Hematopoietic multipotent progenitor cell treated with erythropoietin and hydrocortisone succinate and interleukin-3 and kit ligand, for 6 days (in vitro differentiated cells): ENCODE measurements around the gene INTS3.
"Not testable (repeated sequence)": the region's sequence is repeated elsewhere in the genome, so short reads cannot be mapped to it uniquely, and the experiment has no call there.

Source experiments
- DNase-seq: peaks from one replicate; pipeline ENCODE4 v3.0.0-alpha.2; 2015

The INTS3 gene

DNA sequence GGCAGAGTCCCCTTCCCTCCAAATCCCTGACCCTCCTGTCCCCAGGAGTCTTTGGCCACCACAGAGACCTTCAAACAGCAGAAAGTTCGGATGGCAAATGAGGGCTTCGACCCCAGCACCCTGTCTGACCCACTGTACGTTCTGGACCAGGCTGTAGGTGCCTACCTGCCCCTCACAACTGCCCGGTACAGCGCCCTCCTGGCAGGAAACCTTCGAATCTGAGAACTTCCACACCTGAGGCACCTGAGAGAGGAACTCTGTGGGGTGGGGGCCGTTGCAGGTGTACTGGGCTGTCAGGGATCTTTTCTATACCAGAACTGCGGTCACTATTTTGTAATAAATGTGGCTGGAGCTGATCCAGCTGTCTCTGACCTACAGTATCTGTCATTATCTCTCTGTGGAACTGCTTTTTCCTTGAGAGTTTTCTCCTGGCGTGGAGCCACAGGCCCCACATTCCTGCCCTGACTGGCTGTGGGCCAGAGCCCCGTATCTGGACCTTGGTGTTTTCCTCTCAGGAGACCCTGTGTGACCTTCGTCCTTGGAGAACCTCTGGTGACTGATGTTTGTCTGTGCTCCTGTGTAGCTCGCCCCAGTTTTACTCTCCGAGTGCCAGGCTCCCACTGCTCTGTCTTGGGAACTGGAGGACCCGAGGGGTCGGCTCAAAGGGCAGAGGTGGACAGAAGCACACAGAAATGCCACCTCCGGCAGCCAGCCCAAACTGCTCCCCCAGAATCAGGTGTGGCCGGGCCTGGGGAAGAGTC lies 52.1 kb downstream of the INTS3 start:
- DNase-seq, result no peak

DNA sequence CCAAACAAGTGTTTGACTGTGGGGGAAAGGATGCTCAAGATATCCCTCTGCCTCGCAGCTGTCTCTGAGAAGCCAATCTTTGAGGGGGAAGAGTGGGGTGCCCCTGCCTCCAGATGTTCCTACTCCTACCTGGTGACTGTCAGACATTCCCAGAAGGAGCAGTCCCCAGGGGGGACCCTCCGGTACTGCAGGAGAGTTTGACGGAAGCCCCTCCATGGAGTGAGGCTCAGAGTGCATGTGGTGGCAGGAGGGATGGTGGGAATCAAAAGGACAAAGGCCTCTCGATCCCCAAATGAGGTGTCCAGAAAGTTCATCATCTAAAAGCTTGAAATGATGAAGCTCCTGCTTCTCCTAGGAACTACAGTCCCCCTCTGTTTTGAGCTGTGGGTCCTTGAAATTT lies 52.7 kb downstream of the INTS3 start:
- no peak for DNase-seq

DNA sequence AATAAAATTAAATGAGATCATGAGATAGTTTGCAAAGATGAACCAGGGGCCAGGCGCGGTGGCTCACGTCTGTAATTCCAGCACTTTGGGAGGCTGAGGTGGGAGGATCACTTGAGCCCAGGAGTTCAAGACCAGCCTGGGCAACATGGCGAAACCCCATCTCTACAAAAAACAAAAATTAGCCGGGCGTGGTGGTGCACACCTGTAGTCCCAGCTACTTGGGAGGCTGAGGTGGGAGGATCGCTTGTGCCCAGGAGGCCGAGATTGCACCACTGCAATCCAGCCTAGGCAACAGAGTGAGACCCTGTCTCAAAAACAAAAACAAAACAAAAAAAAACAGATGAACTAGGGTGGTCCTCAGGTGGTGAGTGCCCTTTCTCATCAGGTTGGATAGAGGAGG lies 54.8 kb downstream of the INTS3 start:
- DNase-seq, result not testable (repeated sequence)

DNA sequence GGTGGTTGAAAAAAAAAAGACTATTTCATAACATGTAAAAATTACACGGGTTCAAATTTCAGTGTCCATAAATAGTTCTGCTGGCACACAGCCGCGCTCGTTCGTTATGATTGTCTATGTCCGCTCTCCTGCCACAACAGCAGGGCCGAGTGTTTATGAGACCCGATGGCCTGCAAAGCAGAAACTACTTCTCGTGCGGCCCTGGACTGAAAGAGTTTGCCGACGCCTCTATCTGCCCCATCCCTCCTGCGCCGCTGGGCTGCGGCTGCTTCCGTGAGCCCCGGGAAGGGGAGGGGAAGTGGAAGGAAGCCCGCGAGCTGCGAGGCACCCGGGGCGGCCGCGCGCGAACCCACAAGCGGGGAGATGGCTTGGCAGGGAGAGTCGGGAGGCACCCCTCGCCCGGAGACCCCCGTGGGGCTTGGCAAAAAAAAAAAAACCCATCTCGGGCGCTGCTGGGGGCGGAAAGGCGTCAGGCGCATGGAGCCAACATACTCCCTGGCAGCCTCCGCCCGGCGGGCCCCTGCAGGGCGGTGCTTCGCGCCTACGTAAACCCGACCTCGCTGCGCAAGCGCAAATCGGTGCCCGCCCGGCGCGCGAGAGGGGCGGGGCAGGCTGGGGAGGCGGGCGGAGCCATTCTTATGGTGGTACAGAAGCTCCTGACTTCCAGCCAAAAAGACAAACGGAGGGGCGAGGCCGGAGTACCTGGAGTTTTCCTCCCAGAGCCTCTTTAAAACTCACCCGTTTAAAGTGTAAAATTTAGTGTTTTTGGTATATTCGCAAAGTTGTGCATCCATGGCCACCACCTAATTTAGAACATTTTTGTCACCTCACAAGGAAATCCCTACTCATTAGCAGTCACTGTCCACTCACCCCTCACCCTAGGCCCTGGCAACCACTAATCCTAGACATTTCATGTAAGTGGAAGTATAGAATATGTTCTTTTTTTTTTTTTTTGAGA lies 55.7 kb downstream of the INTS3 start:
- DNase-seq, result peak; percentile 93

DNA sequence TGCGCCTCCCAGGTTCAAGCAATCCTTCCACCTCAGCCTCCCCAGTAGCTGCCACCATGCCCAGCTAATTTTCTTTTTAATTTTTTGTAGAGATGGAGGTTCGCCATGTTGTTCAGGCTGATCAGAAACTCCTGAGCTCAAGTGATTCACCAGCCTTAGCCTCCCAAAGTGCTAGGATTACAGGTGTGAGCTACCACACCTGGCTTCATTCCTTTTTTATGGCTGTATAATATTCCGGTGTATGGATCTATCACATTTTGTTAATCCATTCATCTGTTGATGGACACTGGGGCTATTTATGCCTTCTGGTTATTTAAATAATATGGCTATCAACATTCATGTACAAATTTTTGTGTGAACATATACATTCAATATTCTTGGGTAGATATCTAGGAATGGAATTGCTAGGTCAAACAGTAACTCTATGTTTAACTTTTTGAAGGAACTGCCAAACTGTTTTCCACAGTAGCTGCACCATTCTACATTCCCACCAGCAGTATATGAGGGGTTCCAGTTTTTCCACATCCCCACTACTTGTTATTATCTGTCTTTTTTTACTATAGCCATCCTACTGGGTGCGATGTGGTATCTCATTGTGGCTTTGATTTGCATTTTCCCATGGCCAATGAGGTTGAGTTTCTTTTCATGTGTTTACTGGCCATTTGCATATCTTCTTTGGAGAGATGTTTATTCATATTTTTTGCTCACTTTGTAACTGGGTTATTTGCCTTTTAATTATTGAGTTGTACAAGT lies 58.4 kb downstream of the INTS3 start:
- no peak for DNase-seq

DNA sequence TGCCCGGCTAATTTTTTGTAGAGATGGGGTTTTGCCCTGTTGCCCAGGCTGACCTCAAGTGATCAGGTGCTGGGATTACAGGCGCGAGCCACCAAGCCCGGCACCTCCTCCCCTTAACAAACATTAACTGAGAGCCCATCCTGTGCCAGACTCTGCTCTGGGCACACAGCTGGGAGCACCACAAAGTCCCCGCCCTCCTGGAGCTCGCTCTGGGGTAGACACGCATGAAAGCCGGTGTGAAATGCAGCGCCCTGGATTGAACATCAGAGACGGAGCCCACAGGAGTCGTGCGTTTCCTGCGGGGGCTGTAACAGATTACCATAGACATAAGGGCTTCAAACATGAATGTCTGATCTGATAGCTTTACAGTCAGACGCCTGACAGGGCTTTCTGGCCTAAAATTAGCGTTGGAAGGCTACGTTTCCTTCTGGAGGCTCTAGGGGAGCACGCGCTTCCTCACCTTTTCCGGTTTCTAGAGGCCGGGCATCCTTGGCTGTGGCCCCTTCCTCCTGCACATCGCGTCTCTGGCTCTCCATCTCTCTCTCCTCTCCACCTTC lies 61.7 kb downstream of the INTS3 start:
- peak; percentile 32 for DNase-seq

DNA sequence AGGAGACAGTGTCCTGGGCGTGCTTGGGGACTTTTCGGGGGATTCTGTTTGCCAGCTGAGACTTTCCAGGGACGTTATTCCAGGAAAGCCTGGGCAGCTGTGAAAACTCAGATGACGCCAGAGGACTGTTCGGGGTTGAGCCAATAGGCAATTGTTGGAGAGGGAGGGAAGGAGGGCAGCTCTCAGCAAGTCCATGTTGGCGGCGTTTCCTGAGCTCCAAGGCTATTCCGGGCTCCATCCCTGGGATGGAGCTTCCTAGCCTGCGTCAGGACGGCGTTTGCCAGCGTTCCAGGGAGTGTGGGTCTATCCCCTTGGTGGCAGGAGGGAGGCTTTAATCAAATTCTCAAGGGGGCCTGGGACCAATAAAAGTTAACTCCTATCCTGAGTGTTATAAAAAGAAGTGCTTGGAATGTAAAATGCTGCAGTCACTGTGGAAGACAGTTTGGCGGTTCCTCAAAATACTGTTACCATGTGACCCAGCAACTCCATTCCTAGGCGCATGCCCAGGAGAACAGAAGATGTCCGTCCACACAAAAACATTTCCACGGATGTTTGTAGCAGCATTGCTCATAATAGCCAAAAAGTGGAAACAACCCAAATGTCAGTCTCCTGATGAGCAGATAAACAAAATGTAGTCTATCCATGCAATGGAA lies 62.6 kb downstream of the INTS3 start:
- peak; percentile 60 for DNase-seq

DNA sequence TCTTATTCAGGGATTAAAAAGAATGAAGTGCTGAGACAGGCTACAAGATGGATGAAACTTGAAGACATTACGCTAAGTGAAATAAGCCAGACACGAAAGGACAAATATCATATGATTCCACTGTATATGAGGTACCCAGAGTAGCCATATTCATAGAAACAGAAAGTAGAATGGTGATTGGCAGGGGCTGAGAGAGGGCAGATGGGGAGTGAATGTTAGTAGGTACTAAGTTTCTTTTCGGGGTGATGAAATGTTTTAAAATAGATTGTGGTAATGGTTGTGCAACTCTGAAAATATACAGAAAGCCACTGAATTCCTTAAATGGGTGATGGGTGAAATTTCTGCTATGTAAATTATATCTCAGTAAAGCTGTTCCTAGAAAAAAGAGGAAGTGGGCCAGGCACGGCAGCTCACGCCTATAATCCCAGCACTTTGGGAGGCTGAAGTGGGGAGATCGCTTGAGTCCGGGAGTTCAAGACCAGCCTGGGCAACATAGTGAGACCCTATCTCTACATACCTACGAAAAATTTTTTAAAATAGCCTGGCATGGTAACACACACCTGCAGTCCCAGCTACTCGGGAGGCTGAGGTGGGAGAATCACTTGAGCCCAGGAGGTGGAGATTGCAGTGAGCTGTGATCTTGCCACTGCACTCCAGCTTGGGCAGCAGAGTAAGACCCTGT lies 63.3 kb downstream of the INTS3 start:
- peak; percentile 87 for DNase-seq

DNA sequence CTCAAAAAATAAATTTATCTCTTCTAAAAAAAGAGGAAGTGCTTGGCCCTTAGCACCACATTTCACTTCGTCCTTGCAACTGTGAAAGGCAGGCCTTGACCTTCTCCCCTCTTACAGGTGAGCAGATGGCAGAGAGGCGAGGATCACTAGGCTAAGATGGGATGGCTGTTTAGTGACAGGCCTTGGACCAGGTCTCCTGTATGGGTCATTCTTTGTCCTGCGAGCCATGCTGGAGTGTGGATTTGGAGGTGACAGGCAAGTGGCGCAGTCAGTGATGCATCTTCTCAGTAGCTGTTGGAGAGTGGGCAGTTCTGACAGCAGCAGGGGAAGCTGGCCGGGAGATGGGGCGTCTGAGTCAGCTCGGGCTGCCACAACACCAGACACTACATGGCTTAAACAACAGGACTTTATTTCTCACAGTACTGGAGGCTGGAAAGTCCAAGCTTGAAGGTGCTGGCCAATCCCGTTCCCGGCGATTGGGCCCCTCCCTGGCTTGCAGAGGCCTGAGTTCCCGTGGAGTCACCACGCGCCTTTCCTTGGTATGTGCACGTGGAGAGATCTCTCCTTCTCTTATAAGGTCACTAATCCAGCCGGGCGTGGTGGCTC lies 63.9 kb downstream of the INTS3 start:
- no peak for DNase-seq

DNA sequence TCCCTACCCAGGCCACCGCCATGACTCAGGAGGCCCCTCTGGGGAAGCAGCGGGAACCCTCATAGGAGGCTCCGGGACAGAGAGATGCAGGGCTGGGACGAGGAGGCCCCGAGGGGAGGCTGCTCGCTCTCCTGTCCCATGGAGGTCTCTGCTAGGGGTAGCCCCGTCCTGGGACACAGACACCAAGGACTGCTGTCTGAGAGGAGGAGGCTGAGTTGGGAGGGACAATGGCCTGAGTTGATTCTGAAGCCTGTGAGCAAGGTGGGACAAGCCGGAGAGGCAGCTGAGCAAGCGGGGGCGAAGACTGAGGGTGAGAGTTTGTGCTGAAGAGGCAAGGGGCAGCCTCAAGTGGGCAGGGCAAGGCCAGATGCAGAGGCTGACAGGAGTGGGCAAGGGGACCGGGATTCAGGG lies 64.8 kb downstream of the INTS3 start:
- DNase-seq, result no peak

DNA sequence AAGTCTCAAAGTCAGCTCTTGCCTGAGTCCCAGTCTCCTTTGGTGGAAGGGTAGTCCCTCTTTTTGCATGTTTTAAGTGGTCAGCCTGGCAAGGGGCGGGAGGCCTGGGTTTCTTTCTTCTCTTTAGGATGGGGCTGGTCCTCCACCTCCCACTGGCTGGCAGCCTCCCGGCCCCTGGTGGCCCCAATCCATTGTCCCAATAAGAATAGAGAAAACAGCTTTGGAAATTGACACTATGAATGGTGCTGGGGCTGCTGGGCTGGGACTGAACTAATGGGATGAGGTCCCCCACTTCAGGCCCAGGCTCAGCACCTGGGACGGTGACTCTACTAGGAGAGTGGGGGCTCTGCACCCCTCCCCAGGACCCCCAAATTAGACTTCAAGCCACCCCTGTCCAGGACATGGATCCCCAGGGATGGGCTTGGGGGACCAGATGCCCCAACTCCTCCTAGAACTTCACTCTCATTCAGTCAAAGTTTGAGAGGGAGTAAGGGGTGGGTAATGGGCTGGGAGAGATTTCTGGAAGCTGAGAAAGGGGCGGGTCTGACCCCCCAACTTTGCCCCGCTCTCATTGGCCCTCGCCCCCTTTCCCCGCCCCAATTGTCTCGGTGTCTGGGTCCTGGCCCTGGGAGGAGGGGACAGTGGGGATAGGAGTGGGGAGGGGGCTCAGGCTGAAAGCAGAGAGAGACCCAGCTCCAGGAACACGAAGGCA lies 65.6 kb downstream of the INTS3 start:
- DNase-seq, result no peak

DNA sequence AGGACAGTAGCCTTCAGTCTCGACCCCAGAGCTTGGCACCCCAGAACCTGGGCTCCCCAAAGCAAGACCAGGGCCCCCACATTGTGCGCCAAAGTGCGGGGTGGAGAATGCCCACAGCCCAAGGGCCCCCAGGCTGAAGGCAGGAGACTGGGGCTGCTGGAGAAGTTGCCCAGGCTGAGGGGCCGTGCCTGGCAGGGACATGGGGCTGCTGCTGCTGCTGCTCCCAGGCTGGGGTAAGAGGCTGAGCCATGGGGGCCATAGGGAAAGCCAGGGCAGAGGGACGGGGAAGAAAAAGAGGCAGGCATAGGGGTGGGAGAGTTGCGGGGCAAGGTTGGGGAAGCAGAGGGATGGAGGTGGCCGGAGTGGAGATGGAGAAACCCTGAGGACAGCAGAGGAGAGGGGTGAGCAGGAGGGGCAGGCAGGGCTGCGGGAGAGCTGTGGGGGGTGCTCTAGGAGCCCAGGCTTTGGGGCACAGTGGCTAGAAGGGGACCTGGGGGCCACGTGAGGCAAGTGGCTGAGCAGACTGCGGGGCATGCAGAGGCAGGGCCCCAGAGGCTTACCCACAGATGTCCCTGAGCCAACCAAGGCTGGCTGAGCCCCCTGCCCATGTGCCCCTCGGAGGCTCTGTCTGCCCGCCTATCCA lies 66.2 kb downstream of the INTS3 start:
- DNase-seq, result no peak

DNA sequence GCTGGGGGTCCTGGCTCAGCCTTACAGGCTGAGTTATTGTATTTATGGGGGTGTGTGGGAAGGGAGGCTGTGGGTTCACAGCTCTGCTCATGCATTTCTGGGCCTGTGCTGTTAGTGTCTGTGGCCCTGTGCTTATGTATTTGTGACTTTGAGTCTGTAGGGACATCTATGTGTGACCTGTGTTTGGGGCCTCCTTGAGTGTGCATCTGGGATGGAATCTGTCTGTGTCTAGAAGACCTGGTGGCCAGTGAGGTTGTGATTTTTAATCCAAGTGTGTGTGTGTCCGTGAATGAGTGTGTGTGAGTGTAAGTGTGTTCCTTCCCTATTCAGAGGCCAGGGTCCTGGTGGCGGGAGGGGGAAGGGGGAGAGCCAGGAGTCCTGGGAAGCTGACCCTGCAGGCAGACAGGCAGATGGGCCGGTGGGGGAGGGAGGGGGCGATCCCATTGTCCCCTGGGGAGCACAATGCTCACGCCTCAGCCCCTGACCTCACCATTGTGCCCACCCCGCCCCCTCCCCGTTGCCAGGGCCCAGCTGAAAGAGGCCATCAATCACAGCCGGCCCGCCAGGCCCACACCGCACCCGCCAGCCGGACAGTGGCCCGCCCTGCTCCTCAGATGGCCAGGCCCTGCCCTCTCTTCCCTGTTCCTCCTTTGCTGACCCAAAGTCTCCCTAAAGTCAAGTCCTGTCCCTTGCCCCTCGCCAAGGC lies 66.9 kb downstream of the INTS3 start:
- no peak for DNase-seq

DNA sequence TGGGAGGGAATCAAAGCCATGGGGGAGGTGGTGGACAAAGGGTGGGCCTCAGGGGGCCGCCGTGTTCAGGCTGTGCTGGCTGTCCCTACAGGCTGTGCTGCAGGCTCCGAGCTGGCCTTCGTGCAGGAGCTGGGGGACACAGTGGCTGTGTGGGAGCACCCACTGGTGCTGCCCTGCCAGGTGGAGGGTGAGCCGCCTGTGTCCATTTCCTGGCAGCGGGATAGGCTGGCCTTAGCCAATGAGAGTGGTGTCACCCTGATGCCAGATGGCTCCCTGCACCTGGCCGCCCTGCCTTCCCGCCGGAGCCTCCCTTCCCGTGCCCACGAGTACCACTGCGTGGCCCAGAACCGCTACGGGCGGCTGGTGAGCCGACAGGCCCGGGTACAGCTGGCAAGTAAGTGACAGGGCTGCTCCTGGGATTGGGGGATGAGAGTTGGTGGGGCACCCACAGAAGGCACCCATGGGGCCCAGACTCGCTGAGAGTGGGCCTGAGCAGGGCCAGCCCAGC lies 67.5 kb downstream of the INTS3 start:
- no peak for DNase-seq

DNA sequence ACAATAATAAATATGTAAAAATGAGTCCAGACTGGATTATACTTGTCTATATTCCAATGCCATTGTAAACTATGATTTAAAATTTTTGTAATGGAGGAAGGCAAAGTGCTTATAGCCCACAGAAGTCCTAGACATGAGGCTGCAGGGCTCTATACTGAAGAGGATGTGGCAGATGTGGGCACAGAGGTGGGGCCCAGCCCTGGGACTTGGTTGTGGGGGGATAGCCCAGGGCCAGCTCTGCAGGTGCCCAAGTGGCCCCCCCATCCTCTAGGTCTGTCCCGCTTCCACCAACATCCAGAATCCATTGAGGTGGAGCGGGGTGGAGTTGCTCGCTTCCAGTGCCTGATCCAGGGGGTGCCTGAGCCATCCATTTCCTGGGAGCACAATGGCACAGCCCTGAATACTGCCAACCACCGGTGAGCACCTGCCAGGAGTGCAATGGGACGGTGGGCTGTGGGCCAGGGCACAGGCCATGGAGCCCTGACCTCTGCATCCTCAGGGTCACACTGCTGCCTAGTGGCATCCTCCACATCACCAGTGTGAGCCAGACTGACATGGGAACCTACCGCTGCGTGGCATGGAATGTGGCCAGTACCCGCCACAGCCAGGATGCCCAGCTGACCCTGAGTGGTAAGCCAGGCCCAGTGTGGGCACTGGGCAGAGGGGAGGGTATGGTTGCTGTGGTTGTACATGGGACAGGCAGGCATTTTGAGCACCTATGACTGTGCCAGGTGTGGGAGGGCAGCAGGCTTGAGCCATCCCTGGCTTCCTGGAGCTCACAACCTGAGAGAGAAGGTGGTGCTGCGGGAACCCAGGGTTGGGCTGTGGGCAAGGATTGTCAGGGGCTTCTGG lies 68.3 kb downstream of the INTS3 start:
- no peak for DNase-seq

DNA sequence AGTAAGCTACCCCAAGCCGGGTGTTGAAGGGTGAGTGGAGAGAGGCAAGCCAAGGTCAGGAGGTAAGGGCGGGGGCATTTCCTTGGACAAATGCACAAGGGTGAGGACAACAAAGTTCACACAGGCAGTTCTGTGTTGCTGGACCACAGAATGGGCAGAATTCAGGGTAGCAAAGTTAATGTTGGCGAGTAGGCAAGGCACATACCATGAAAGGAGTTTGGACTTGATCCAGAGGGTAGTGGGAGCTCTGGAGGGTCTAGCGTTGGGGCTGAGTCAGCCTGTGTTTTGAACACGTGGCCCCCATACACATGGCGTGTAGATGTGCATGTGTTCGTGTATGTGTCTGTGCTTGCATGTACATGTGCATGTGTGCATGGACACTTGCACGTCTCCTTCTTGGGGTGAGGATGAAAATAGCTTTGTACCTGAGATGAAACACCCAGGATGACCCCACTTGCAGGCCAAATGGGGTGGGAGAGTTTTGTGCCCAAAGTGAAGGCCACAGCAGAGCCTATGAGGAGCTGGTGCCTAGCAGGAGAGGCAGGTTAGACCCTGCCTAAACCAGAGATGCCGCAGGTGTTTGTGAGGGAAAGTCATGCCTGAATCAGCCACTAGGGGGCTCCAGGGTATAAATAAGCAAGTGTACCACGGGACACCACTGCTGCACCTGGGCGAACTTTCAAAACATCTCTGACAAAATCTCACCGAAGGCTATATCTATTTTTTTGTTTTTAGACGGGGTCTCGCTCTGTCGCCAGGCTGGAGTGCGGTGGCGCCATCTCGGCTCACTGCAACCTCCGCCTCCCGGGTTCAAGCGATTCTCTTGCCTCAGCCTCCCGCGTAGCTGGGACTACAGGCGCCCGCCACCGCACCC lies 69.2 kb downstream of the INTS3 start:
- peak; percentile 91 for DNase-seq

DNA sequence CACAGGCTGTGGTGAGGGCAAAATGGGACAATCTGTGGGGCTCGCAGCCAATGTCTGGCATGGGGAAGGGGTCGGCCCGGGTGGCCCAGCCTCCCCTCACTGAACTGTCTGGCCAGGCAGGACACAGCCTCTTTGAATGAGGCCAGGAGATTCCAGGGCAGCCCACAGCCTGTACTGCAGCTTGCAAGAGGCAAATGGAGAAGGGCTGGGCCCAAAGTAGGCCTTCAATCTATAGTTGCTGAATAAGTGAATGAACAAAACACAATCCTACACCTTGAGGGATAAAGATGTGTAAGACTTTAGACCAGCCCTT lies 70.6 kb downstream of the INTS3 start:
- no peak for DNase-seq
